ENCODE data around the gene ERGIC1. TPM values are rescaled to one million over a fixed set of nuclear protein-coding genes. Genes with fewer than 3 reads are reported as not detected.

Gene ERGIC1
- total RNA-seq, 2 experiments from 2014 or later = 30.9 to 34.7 TPM

DNA sequence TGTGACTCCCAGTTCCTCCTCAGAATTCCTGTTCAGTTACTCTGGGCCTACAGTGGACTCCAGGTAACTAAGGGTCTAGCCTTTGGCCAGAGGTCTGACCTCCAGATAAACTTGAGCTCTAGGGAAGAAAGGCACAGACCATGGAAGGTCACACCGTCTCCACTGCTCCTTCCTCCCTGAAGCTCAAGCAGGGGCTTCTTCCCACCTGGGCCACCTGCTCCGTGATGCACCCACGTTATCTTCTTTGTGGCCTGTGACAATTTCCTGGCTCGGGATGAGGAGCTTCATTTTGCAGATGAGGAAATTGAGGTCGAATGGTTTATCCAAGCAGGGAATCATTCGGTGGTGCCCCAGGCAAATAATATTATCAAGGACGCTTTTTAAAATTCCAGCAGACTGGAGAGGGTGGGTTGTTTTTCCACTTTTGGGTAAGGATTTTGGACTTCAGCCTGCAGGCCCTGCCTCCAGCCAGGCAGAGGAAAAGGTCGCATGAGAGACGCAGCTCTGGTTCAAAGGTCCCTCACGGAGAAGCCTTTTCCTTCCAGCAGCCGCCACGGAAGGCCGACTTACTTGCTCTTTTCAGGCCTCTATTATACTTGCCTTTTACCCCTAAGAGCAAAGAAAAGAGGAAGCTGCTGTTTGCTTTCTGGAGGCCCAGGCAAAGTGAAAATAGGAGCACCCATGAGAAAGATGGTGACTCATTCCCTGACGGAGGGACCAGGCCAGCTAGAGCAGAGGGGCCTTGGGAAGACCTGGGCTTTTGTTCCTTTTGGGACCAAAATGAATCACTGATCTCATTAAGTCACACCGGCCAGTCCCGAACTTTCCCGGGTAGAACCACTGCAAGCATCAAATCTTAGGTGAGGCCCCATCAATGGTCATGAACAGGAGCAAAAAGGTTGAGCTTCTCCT is 40.2 kb upstream of the ERGIC1 start:
- H3K36me3 Mint-ChIP-seq = no peaks in the 10 kb centered on the region
- H3K27me3 Mint-ChIP-seq = no peaks in the 10 kb centered on the region
- no peaks in the 10 kb centered on the region for H3K9me3 Mint-ChIP-seq (ENCODE audit: low read depth)
- DNase-seq (no peak), ATAC-seq (no peak)
- CTCF ChIA-PET = interaction anchor here (1.7 kb wide), 1 partner anchor 10 kb away, joined by 5 read pairs; no protein-coding TSS in a partner anchor
- H3K4me3 Mint-ChIP-seq = no peak overlapping the region
- H3K27ac Mint-ChIP-seq = no peak overlapping the region
- peaks cover 16% of the 10 kb centered on the region for H3K4me1 Mint-ChIP-seq

- Mint-ChIP-seq H3K27ac (no peak overlapping the region), H3K36me3 (no peaks in the 10 kb centered on the region), H3K27me3 (no peaks in the 10 kb centered on the region), H3K4me1 (peaks cover 16% of the 10 kb centered on the region), H3K9me3 (ENCODE audit: low read depth) (no peaks in the 10 kb centered on the region), H3K4me3 (no peak overlapping the region)
- DNase-seq (no peak), ATAC-seq (no peak)
- CTCF ChIA-PET = no interaction called here
Observed at GRCh38 chr5:172795318-172795977, 38.6 kb upstream of the ERGIC1 start.

GRCh38 chr5:172796306-172796705 is 37.7 kb upstream of the ERGIC1 start:
- Mint-ChIP-seq H3K27ac (no peak overlapping the region), H3K36me3 (no peaks in the 10 kb centered on the region), H3K4me1 (peaks cover 16% of the 10 kb centered on the region), H3K4me3 (no peak overlapping the region), H3K9me3 (ENCODE audit: low read depth) (no peaks in the 10 kb centered on the region), H3K27me3 (no peaks in the 10 kb centered on the region)
- CTCF ChIA-PET = no interaction called here
- DNase-seq = no peak
- ATAC-seq = no peak

DNA sequence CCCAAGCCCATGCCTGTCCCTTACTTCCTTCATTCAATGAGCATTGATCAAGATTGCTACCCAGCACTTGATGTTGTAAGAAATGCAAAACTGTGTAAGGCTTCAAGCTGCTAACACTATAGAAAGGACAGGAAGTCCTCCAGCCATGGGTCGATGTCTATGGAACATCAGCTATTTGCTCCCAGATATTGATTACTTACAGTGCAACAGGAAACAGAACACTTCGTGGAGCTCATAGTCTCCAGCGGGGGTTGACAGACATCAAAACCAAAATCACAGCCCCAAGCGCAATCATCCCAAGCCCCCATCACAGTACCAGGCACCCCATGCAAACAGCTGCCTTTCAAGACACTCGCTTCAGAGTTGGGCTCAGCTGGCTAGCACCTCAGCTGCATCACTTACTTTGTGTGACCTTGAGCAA is 36.3 kb upstream of the ERGIC1 start:
- no peaks in the 10 kb centered on the region for H3K27me3 Mint-ChIP-seq
- no peaks in the 10 kb centered on the region for H3K9me3 Mint-ChIP-seq (ENCODE audit: low read depth)
- H3K36me3 Mint-ChIP-seq = no peaks in the 10 kb centered on the region
- peaks cover 16% of the 10 kb centered on the region for H3K4me1 Mint-ChIP-seq
- ATAC-seq = no peak
- CTCF ChIA-PET = interaction anchor here (0.7 to 1.4 kb wide), 6 partner anchors 9 to 83 kb away, joined by 3 to 6 read pairs (median 4); partner anchors contain the start of gene DUSP1
- H3K4me3 Mint-ChIP-seq = no peak overlapping the region
- H3K27ac Mint-ChIP-seq = no peak overlapping the region
- DNase-seq = no peak

GRCh38 chr5:172798422-172799215 is 35.4 kb upstream of the ERGIC1 start:
- ATAC-seq (peak; percentile 30), DNase-seq (no peak)
- Mint-ChIP-seq H3K36me3 (no peaks in the 10 kb centered on the region), H3K4me1 (peaks cover 16% of the 10 kb centered on the region), H3K4me3 (no peak overlapping the region), H3K27me3 (no peaks in the 10 kb centered on the region), H3K27ac (no peak overlapping the region), H3K9me3 (ENCODE audit: low read depth) (no peaks in the 10 kb centered on the region)
- CTCF ChIA-PET = interaction anchor here (0.7 to 1.4 kb wide), 3 partner anchors 10 to 84 kb away, joined by 3 to 4 read pairs (median 4); no protein-coding TSS in a partner anchor

DNA sequence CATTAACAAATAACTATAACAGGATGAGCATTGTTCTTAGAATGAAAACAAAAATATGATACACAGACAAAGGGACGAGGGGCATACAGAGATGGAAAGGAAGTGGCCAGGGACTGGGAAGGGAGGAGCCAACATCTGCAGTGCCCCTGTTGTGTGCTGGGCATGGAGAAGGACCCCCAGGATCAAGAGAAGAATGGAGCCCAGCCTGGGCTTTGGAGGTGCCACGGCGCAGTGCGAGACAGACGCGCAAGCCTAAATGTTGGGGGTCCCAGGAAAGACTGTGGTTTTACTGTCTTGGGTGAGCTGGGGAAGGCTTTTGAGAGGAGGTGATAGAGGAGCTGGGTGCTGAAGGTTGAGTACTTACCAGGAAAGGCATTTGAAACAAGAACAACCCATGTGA is 34.6 kb upstream of the ERGIC1 start:
- Mint-ChIP-seq H3K9me3 (ENCODE audit: low read depth) (no peaks in the 10 kb centered on the region), H3K27me3 (no peaks in the 10 kb centered on the region), H3K4me1 (peaks cover 12% of the 10 kb centered on the region), H3K27ac (no peak overlapping the region), H3K4me3 (no peak overlapping the region), H3K36me3 (no peaks in the 10 kb centered on the region)
- DNase-seq (no peak), ATAC-seq (no peak)
- CTCF ChIA-PET = interaction anchor here (0.9 to 1.1 kb wide), 3 partner anchors 8 to 90 kb away, joined by 3 read pairs; no protein-coding TSS in a partner anchor

GRCh38 chr5:172800088-172800551 is 33.9 kb upstream of the ERGIC1 start:
- ATAC-seq = no peak
- Mint-ChIP-seq H3K36me3 (no peaks in the 10 kb centered on the region), H3K27me3 (no peaks in the 10 kb centered on the region), H3K27ac (no peak overlapping the region), H3K9me3 (ENCODE audit: low read depth) (no peaks in the 10 kb centered on the region), H3K4me1 (peaks cover 11% of the 10 kb centered on the region), H3K4me3 (no peak overlapping the region)
- DNase-seq = no peak
- CTCF ChIA-PET = interaction anchor here (0.9 to 1.1 kb wide), 4 partner anchors 9 to 91 kb away, joined by 3 read pairs; no protein-coding TSS in a partner anchor

- H3K9me3 Mint-ChIP-seq (ENCODE audit: low read depth) = no peaks in the 10 kb centered on the region
- CTCF ChIA-PET = interaction anchor here (1.0 kb wide), 1 partner anchor 10 kb away, joined by 3 read pairs; no protein-coding TSS in a partner anchor
- H3K27me3 Mint-ChIP-seq = no peaks in the 10 kb centered on the region
- no peak overlapping the region for H3K4me3 Mint-ChIP-seq
- DNase-seq (no peak), ATAC-seq (no peak)
- H3K4me1 Mint-ChIP-seq = peaks cover 12% of the 10 kb centered on the region
- H3K36me3 Mint-ChIP-seq = no peaks in the 10 kb centered on the region
- H3K27ac Mint-ChIP-seq = no peak overlapping the region
Observed at GRCh38 chr5:172801179-172801671, 32.8 kb upstream of the ERGIC1 start.

GRCh38 chr5:172802112-172802511 is 31.9 kb upstream of the ERGIC1 start:
- Mint-ChIP-seq H3K36me3 (no peaks in the 10 kb centered on the region), H3K4me3 (no peak overlapping the region), H3K9me3 (ENCODE audit: low read depth) (no peaks in the 10 kb centered on the region), H3K4me1 (peaks cover 18% of the 10 kb centered on the region), H3K27ac (no peak overlapping the region), H3K27me3 (no peaks in the 10 kb centered on the region)
- no peak for ATAC-seq
- CTCF ChIA-PET = no interaction called here
- DNase-seq = no peak

DNA sequence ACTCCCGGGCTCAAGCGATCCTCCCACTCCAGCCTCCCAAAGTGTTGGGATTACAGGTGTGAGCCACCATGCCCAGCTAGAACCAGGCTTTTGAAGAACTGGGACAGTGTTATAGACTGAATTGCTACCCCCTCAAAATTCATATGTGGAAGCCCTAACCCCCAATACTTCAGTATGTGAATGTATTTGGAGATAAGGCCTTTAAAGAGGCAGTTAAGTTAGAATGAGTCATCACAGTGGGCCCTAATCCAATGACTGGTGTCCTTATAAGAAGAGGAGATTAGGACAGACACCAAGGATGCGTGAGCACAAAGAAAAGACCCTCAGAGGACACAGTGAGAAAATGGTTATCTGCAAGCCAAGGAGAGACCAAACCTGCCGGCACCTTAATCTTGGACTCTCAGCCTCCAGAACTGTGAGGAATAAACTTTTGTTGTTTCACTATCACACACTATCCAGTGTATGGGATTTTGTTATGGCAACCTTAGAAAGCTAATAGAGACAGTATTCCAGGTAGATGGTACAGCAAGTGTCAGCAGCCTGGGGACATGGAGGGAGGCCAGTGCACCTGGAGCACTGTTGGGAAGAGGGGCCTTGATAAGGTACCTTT is 31.4 kb upstream of the ERGIC1 start:
- ATAC-seq (no peak), DNase-seq (no peak)
- H3K9me3 Mint-ChIP-seq (ENCODE audit: low read depth) = no peaks in the 10 kb centered on the region
- peaks cover 23% of the 10 kb centered on the region for H3K4me1 Mint-ChIP-seq
- CTCF ChIA-PET = no interaction called here
- H3K27ac Mint-ChIP-seq = no peak overlapping the region
- H3K4me3 Mint-ChIP-seq = no peak overlapping the region
- no peaks in the 10 kb centered on the region for H3K27me3 Mint-ChIP-seq
- H3K36me3 Mint-ChIP-seq = no peaks in the 10 kb centered on the region

DNA sequence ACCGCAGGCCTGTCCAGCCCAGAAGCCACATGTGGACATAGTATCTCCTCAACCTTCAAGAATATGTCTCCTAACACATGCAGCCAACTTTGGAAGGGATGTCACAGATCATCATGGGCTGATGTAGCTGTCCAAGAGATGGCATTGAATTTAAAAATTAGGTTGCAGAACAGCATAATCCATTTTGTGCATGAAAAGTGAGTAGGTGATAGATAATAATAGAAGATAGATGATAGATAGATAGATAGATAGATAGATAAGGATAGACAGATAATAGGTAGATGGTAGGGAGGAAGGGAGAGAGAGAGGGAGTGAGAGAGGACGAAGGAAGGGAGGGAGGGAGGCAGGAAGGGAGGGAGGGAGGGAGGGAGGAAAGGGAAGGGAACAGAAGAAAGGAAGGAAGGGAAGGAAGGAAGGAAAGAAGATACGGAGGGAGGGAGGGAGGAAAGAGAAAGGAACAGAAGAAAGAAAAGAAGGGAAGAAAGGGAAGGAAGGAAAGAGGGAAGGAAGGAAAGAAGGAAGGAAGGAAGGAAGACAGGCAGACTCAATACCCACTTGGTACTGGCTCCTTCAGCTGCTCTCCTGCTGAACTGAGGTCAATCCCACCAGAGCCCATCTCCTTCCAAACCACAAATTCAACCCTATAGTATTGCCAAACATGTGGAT is 28.9 kb upstream of the ERGIC1 start:
- Mint-ChIP-seq H3K36me3 (peaks cover 2% of the 10 kb centered on the region), H3K4me3 (no peak overlapping the region), H3K9me3 (ENCODE audit: low read depth) (peaks cover 3% of the 10 kb centered on the region), H3K27ac (no peak overlapping the region), H3K27me3 (no peaks in the 10 kb centered on the region), H3K4me1 (peaks cover 17% of the 10 kb centered on the region)
- CTCF ChIA-PET = no interaction called here
- ATAC-seq (no peak), DNase-seq (no peak)

- H3K4me3 Mint-ChIP-seq = no peak overlapping the region
Observed at GRCh38 chr5:172805736-172806255, 28.3 kb upstream of the ERGIC1 start.

More at GRCh38 chr5:172805736-172806255, 28.3 kb upstream of the ERGIC1 start:
- no peaks in the 10 kb centered on the region for H3K27me3 Mint-ChIP-seq
- peaks cover 3% of the 10 kb centered on the region for H3K9me3 Mint-ChIP-seq (ENCODE audit: low read depth)
- peaks cover 2% of the 10 kb centered on the region for H3K36me3 Mint-ChIP-seq
- H3K4me1 Mint-ChIP-seq = peaks cover 17% of the 10 kb centered on the region
- H3K27ac Mint-ChIP-seq = peak overlapping the region; percentile 75
- ATAC-seq (no peak), DNase-seq (no peak)
- CTCF ChIA-PET = no interaction called here

Measured in activated CD8-positive, alpha-beta memory T cell treated with anti-CD3 and anti-CD28 coated beads, Interleukin-2, amount 10 ng/mL, durations not matched to agents 7 days and 5 days (primary cell).